GM21381 (cell line): ENCODE data around the gene SARNP.
A peak's percentile ranks its signal among the peaks of the same experiment; 100 is the strongest.
"Not testable (repeated sequence)": the region's sequence is repeated elsewhere in the genome, so short reads cannot be mapped to it uniquely, and the experiment has no call there.

Experiments used
- ATAC-seq: cut with Tn5 transposase; IDR thresholded peaks from one replicate; pipeline ENCODE4 v1.9.1; 2021; ENCODE audit warnings: mild to moderate bottlenecking, moderate library complexity; ENCODE audit not compliant: unreplicated experiment

SARNP gene

GRCh38 chr12:55817345-55818139 is at the start of gene SARNP, which contains the start of gene ORMDL2:
Gene SARNP, minus strand, starts transcription at chr12:55817724. Its CDS starts 23 bp downstream, at chr12:55817701.
Gene ORMDL2, plus strand, starts transcription at chr12:55818041. Its CDS starts 959 bp downstream, at chr12:55819000.
- peak; percentile 98 for ATAC-seq

GRCh38 chr12:55866454-55867004 is 49.0 kb upstream of the SARNP start:
- not testable (repeated sequence) for ATAC-seq

GRCh38 chr12:55865327-55865726 is 47.8 kb upstream of the SARNP start:
- ATAC-seq = no peak

- not testable (repeated sequence) for ATAC-seq
Observed at GRCh38 chr12:55862931-55863330, 45.4 kb upstream of the SARNP start.

- ATAC-seq = no peak
Observed at GRCh38 chr12:55862286-55862685, 44.8 kb upstream of the SARNP start.

- ATAC-seq = no peak
Observed at GRCh38 chr12:55861871-55862270, 44.3 kb upstream of the SARNP start.

- no peak for ATAC-seq
Observed at GRCh38 chr12:55861396-55861795, 43.9 kb upstream of the SARNP start.

- ATAC-seq = no peak
Observed at GRCh38 chr12:55852740-55853139, 35.2 kb upstream of the SARNP start.

- no peak for ATAC-seq
Observed at GRCh38 chr12:55850893-55851292, 33.4 kb upstream of the SARNP start.

- ATAC-seq = no peak
Observed at GRCh38 chr12:55850401-55850800, 32.9 kb upstream of the SARNP start.

- ATAC-seq = no peak
Observed at GRCh38 chr12:55849616-55850343, 32.3 kb upstream of the SARNP start.

GRCh38 chr12:55847603-55848291 is 30.2 kb upstream of the SARNP start:
- no peak for ATAC-seq

- no peak for ATAC-seq
Observed at GRCh38 chr12:55847033-55847432, 29.5 kb upstream of the SARNP start.

GRCh38 chr12:55845785-55846496 is 28.4 kb upstream of the SARNP start:
- ATAC-seq = no peak

- ATAC-seq = no peak
Observed at GRCh38 chr12:55845361-55845760, 27.8 kb upstream of the SARNP start.

GRCh38 chr12:55844961-55845360 is 27.4 kb upstream of the SARNP start:
- ATAC-seq = no peak

- ATAC-seq = no peak
Observed at GRCh38 chr12:55843431-55843830, 25.9 kb upstream of the SARNP start.

- ATAC-seq = no peak
Observed at GRCh38 chr12:55842681-55843429, 25.3 kb upstream of the SARNP start, which contains the start of gene MMP19. Gene MMP19, minus strand, starts transcription at chr12:55842936. Its CDS starts 106 bp downstream, at chr12:55842830.

GRCh38 chr12:55840581-55841351 is 23.2 kb upstream of the SARNP start:
- ATAC-seq = no peak
